SK-N-SH (cell line): ENCODE measurements around the gene QSOX2. TPM values are rescaled to one million over a fixed set of nuclear protein-coding genes. Genes with fewer than 3 reads are reported as not detected.
A peak's percentile ranks its signal among the peaks of the same experiment; 100 is the strongest.

Source experiments
- CTCF ChIA-PET: fragments of 300-600, 350-600 bp; formaldehyde crosslinking; extraction: SDS; loops from one replicate; lab custom pipeline; 2021; lab: Yijun Ruan, JAX
- POLR2A ChIA-PET: fragments of 350-600 bp; sonication (Branson Sonifier 250); formaldehyde crosslinking; extraction: SDS; loops from one replicate; lab custom pipeline; 2020; ENCODE audit warnings: antibody characterized with exemption, inconsistent platforms; lab: Yijun Ruan, JAX
- DNase-seq: peaks from one replicate; pipeline ENCODE4 v3.0.0; 2012
- H2AFZ ChIP-seq: fragments of 200-600 bp; sonication (generic); 2 replicates; pipeline ENCODE4 v1.8.1; 2016; ENCODE audit warnings: antibody characterized with exemption, mild to moderate bottlenecking, low read depth
- H3F3A ChIP-seq: fragments of 200-600 bp; sonication (generic); replicated peaks from 2 replicates; pipeline ENCODE3; 2016; ENCODE audit warnings: antibody characterized with exemption, mild to moderate bottlenecking; ENCODE audit not compliant: insufficient read depth
- H3K27ac ChIP-seq, 2 experiments: fragments of 200-500 bp in 1 of 2; fragments of 200-600 bp in 1 of 2; sonication (Bioruptor generic) in 1 of 2; sonication (generic), shearing (Covaris generic) in 1 of 2; 2 replicates each; pipeline versions ENCODE4 v1.5.1 to v1.6.1; 2014 to 2016; ENCODE audit warnings: low read depth in 2 of 2, inconsistent platforms in 1 of 2, low read length in 1 of 2, mild to moderate bottlenecking in 1 of 2, mixed read lengths in 1 of 2
- H3K27me3 ChIP-seq: fragments of 200-600 bp; sonication (generic), shearing (Covaris generic); 2 replicates; pipeline ENCODE4 v1.6.1; 2016; ENCODE audit warnings: mixed run types; ENCODE audit not compliant: insufficient read depth
- H3K36me3 ChIP-seq, 2 experiments: fragments of 200-500 bp in 1 of 2; fragments of 200-600 bp in 1 of 2; sonication (Bioruptor generic) in 1 of 2; sonication (generic) in 1 of 2; replicated peaks in 1 of 2; 2 replicates each; pipeline versions ENCODE3 to v1.5.1; 2014 to 2016; ENCODE audit warnings: low read length in 1 of 2, mild to moderate bottlenecking in 1 of 2; ENCODE audit not compliant: insufficient read depth in 2 of 2, control insufficient read depth in 1 of 2
- H3K4me1 ChIP-seq, 2 experiments: fragments of 200-500 bp in 1 of 2; fragments of 200-600 bp in 1 of 2; sonication (Bioruptor generic) in 1 of 2; sonication (generic), shearing (Covaris generic) in 1 of 2; 2 replicates each; pipeline versions ENCODE4 v1.5.1 to v1.6.1; 2014 to 2016; ENCODE audit warnings: low read depth in 1 of 2, low read length in 1 of 2, mixed run types in 1 of 2; ENCODE audit not compliant: insufficient read depth in 2 of 2, control insufficient read depth in 1 of 2
- H3K4me2 ChIP-seq: fragments of 200-600 bp; sonication (generic), shearing (Covaris generic); 2 replicates; pipeline ENCODE4 v1.6.1; 2017; ENCODE audit warnings: mixed run types
- H3K4me3 ChIP-seq, 2 experiments: fragments of 200-500 bp in 1 of 2; fragments of 200-600 bp in 1 of 2; sonication (Bioruptor generic) in 1 of 2; sonication (generic), shearing (Covaris generic) in 1 of 2; 2 replicates each; pipeline versions ENCODE4 v1.5.1 to v1.8.1; 2014 to 2016; ENCODE audit warnings: low read depth in 2 of 2, inconsistent platforms in 1 of 2, low read length in 1 of 2, mild to moderate bottlenecking in 1 of 2, mixed read lengths in 1 of 2, moderate library complexity in 1 of 2
- H3K79me2 ChIP-seq: fragments of 200-600 bp; sonication (generic); 2 replicates; pipeline ENCODE4 v1.8.1; 2017; ENCODE audit warnings: mild to moderate bottlenecking; ENCODE audit not compliant: insufficient read depth
- H3K9ac ChIP-seq: fragments of 200-600 bp; sonication (generic); 2 replicates; pipeline ENCODE4 v1.6.1; 2017; ENCODE audit warnings: mixed run types
- H3K9me2 ChIP-seq: fragments of 200-600 bp; sonication (generic); 2 replicates; pipeline ENCODE4 v1.6.1; 2017; ENCODE audit warnings: mixed run types
- H3K9me3 ChIP-seq: fragments of 200-600 bp; sonication (generic); 2 replicates; pipeline ENCODE4 v1.6.1; 2017; ENCODE audit warnings: mixed run types, mild to moderate bottlenecking, moderate library complexity
- H4K20me1 ChIP-seq: fragments of 200-600 bp; sonication (generic); 2 replicates; pipeline ENCODE4 v1.6.1; 2017; ENCODE audit warnings: mild to moderate bottlenecking, mixed run types; ENCODE audit not compliant: insufficient read depth
- CHD2 ChIP-seq: fragments of 150-350 bp; IDR thresholded peaks from 2 replicates; pipeline ENCODE4 v1.6.1; 2018; ENCODE audit warnings: low read length; ENCODE audit not compliant: partially characterized antibody
- EZH2phosphoT487 ChIP-seq: fragments of 200-600 bp; sonication (generic); IDR thresholded peaks from 2 replicates; pipeline ENCODE4 v1.6.1; 2017; ENCODE audit warnings: low read depth, mixed run types, mild to moderate bottlenecking, antibody characterized with exemption, moderate library complexity, borderline replicate concordance
- FOSL2 ChIP-seq: IDR thresholded peaks from 2 replicates; pipeline ENCODE4 v1.4.0; 2012; ENCODE audit warnings: low read depth, mild to moderate bottlenecking, moderate library complexity, borderline replicate concordance
- GATA2 ChIP-seq: sonication (generic); formaldehyde crosslinking; IDR thresholded peaks from 2 replicates; pipeline ENCODE4 v1.5.0; 2020; ENCODE audit warnings: mild to moderate bottlenecking, missing genetic modification reagents
- RXRA ChIP-seq: IDR thresholded peaks from 2 replicates; pipeline ENCODE4 v1.4.0; 2012; ENCODE audit warnings: low read depth, mild to moderate bottlenecking, borderline replicate concordance
- SIN3A ChIP-seq: IDR thresholded peaks from 2 replicates; pipeline ENCODE4 v1.6.1; 2012; ENCODE audit warnings: low read depth, mild to moderate bottlenecking, low read length, moderate library complexity, borderline replicate concordance
- TEAD4 ChIP-seq: IDR thresholded peaks from 2 replicates; pipeline ENCODE4 v1.4.0; 2012; ENCODE audit warnings: mild to moderate bottlenecking, borderline replicate concordance; ENCODE audit not compliant: insufficient read depth
- YY1 ChIP-seq: IDR thresholded peaks from 2 replicates; pipeline ENCODE4 v1.4.0; 2012; ENCODE audit warnings: low read depth, mild to moderate bottlenecking
- ZBTB33 ChIP-seq: IDR thresholded peaks from 2 replicates; pipeline ENCODE4 v1.4.0; 2012; ENCODE audit warnings: low read depth, borderline replicate concordance
- WGBS: methylation state at CpG from one replicate; pipeline ENCODE4 v1.1.6; 2017; ENCODE audit warnings: low lambda C conversion rate; 5-methylcytosine and 5-hydroxymethylcytosine counted together
- polyA plus RNA-seq, 3 experiments: library from polyadenylated mRNA; depleted of rRNA; stranded (reverse); fragments of >200 nt; gene quantifications; 2 replicates each; pipeline ENCODE4 v1.2.3, GENCODE V29; 2012
- TF ChIP-seq, protein P1 (sequence below): IDR thresholded peaks from 2 replicates; pipeline ENCODE4; 2012
- TF ChIP-seq, protein P2 (sequence below): IDR thresholded peaks from 2 replicates; pipeline ENCODE4 v1.4.0; 2012; ENCODE audit warnings: low read depth

Gene QSOX2
- polyA plus RNA-seq, 1 of the 3 experiments (the other 2 are of a cell fraction) = 26.6 TPM

- WGBS = 61% methylated on average over 14 of the region's 18 CpGs
- peaks cover 44% of the 10 kb centered on the region for H4K20me1 ChIP-seq
Observed at GRCh38 chr9:136228107-136228875, 17.3 kb downstream of the QSOX2 start.

GRCh38 chr9:136226680-136227407 lies 18.8 kb downstream of the QSOX2 start:
- Histone ChIP-seq H3K9ac (no peak overlapping the region), H3K4me3 (no peak overlapping the region), H2AFZ (no peak overlapping the region), H3F3A (peaks cover 4% of the 10 kb centered on the region), H3K4me1 (peaks cover 0 to 5% of the 10 kb centered on the region in 2 experiments; a peak in 1 of 4 replicates), H3K36me3 (peaks cover 0 to 24% of the 10 kb centered on the region in 2 experiments), H4K20me1 (peaks cover 40% of the 10 kb centered on the region), H3K27me3 (no peaks in the 10 kb centered on the region), H3K9me3 (no peaks in the 10 kb centered on the region), H3K4me2 (no peak overlapping the region), H3K9me2 (no peaks in the 10 kb centered on the region), H3K79me2 (peaks cover 11% of the 10 kb centered on the region; the same call in 1 of the 2 replicates), H3K27ac (no peak overlapping the region)
- POLR2A ChIA-PET = no interaction called here
- CTCF ChIA-PET = interaction anchor here (0.6 to 5.3 kb wide), 24 partner anchors 8 to 623 kb away, joined by 3 to 50 read pairs (median 5); partner anchors contain the start of gene TMEM250
- no peak for DNase-seq
- 96% methylated on average over 27 of the region's 30 CpGs for WGBS
- TF ChIP-seq, protein P1, sequence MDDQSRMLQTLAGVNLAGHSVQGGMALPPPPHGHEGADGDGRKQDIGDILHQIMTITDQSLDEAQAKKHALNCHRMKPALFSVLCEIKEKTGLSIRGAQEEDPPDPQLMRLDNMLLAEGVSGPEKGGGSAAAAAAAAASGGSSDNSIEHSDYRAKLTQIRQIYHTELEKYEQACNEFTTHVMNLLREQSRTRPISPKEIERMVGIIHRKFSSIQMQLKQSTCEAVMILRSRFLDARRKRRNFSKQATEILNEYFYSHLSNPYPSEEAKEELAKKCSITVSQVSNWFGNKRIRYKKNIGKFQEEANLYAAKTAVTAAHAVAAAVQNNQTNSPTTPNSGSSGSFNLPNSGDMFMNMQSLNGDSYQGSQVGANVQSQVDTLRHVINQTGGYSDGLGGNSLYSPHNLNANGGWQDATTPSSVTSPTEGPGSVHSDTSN = no peak
- TF ChIP-seq TEAD4 (no peak), EZH2phosphoT487 (no peak), GATA2 (CRISPR knock-in tag) (0 out of 2 replicates have a peak, but pooled peaks have one; percentile 12)
- TF ChIP-seq, protein P2, sequence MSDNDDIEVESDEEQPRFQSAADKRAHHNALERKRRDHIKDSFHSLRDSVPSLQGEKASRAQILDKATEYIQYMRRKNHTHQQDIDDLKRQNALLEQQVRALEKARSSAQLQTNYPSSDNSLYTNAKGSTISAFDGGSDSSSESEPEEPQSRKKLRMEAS = no peak

More at GRCh38 chr9:136228107-136228875, 17.3 kb downstream of the QSOX2 start:
- no peak overlapping the region for H3K4me3 ChIP-seq
- H3K27me3 ChIP-seq = no peaks in the 10 kb centered on the region
- H3K9me3 ChIP-seq = no peaks in the 10 kb centered on the region
- peaks cover 4% of the 10 kb centered on the region for H3F3A ChIP-seq
- CTCF ChIA-PET = interaction anchor here (1.6 to 5.3 kb wide), 5 partner anchors 12 to 90 kb away, joined by 3 to 50 read pairs (median 32); no protein-coding TSS in a partner anchor
- peaks cover 0 to 10% of the 10 kb centered on the region in 2 experiments; a peak in 1 of 4 replicates for H3K4me1 ChIP-seq
- no peak overlapping the region for H2AFZ ChIP-seq
- TF ChIP-seq, protein P2 = peak; percentile 14; the same call in 1 of the 2 replicates
- no peak for TF ChIP-seq YY1
- no peak for TF ChIP-seq CHD2
- no peak for TF ChIP-seq RXRA
- peak; percentile 11; the same call in 1 of the 2 replicates for TF ChIP-seq FOSL2
- no peak for TF ChIP-seq ZBTB33
- no peak for TF ChIP-seq SIN3A
- no peaks in the 10 kb centered on the region for H3K9me2 ChIP-seq
- no peak overlapping the region for H3K9ac ChIP-seq
- H3K79me2 ChIP-seq = peaks cover 11% of the 10 kb centered on the region; the same call in 1 of the 2 replicates
- no peak overlapping the region for H3K27ac ChIP-seq
- POLR2A ChIA-PET = no interaction called here
- H3K36me3 ChIP-seq = peaks cover 0 to 17% of the 10 kb centered on the region in 2 experiments
- no peak for DNase-seq
- H3K4me2 ChIP-seq = peak overlapping the region; percentile 46; the same call in 1 of the 2 replicates
